HepG2 (cell line): ENCODE data around the gene UBC. TPM values are rescaled to one million over a fixed set of nuclear protein-coding genes. Genes with fewer than 3 reads are reported as not detected.

Experiments
- ATAC-seq: fragments of 200-7000 bp; cut with Tn5 transposase; 3 replicates; pipeline ENCODE4 v1.9.1; 2020; ENCODE audit warnings: mild to moderate bottlenecking, moderate library complexity
- BruUV-seq: library from RNA; stranded (reverse); fragments of 400-500 nt; replicated peaks from 2 replicates; lab custom pipeline; 2021; lab: Mats Ljungman, UMichigan
- CTCF ChIA-PET: fragments of 300-600 bp; formaldehyde crosslinking; extraction: SDS; loops from one replicate; lab custom pipeline; 2021; ENCODE audit warnings: low total read pairs, inconsistent platforms, low intra/inter-chr PET ratio; lab: Yijun Ruan, JAX
- POLR2A ChIA-PET: fragments of 350-600 bp; sonication (Branson Sonifier 250); formaldehyde crosslinking; loops from one replicate; lab custom pipeline; 2020; ENCODE audit warnings: antibody characterized with exemption, inconsistent platforms; lab: Yijun Ruan, JAX
- DNase-seq: peaks from one replicate; pipeline ENCODE4 v3.0.0-alpha.2; 2015; ENCODE audit warnings: low spot score
- FAIRE-seq: peaks from 3 replicates; lab custom pipeline; 2011; peaks lifted over from hg19 to GRCh38; lab: Jason Lieb, UNC
- H2AFZ ChIP-seq: one replicate; pipeline ENCODE4 v1.6.1; 2011; ENCODE audit warnings: low read length, inconsistent platforms
- H3K27ac ChIP-seq: fragments of 300-600 bp; 3 replicates; pipeline ENCODE4 v1.8.0; 2011; ENCODE audit warnings: mixed run types, mild to moderate bottlenecking, mixed read lengths, low read length, inconsistent platforms; ENCODE audit not compliant: insufficient read depth; ENCODE audit errors: extremely low read length
- H3K27me3 ChIP-seq, 2 experiments: fragments of 200-600 bp in 1 of 2; 2 replicates in 1 of 2; 3 replicates in 1 of 2; pipeline versions ENCODE4 v1.6.0 to v1.8.0; 2011; ENCODE audit warnings: low read length in 2 of 2, mild to moderate bottlenecking in 2 of 2, moderate library complexity in 2 of 2, inconsistent platforms in 1 of 2; ENCODE audit not compliant: insufficient read depth in 2 of 2, control insufficient read depth in 1 of 2
- H3K36me3 ChIP-seq, 2 experiments: fragments of 200-600 bp in 1 of 2; replicated peaks in 1 of 2; 2 replicates in 1 of 2; 3 replicates in 1 of 2; pipeline versions ENCODE4 v1.5.1 to v1.8.0; 2011; ENCODE audit warnings: low read length in 2 of 2, inconsistent platforms in 1 of 2; ENCODE audit not compliant: insufficient read depth in 2 of 2, control insufficient read depth in 1 of 2
- H3K4me1 ChIP-seq: 2 replicates; pipeline ENCODE4 v1.5.1; 2012; ENCODE audit warnings: low read length, inconsistent platforms; ENCODE audit not compliant: insufficient read depth
- H3K4me2 ChIP-seq: 2 replicates; pipeline ENCODE4 v1.6.0; 2011; ENCODE audit warnings: low read depth, low read length, inconsistent platforms
- H3K4me3 ChIP-seq, 3 experiments: fragments of 200-600 bp in 1 of 3; sonication (generic), shearing (Covaris generic) in 1 of 3; replicated peaks in 1 of 3; 2 replicates each; pipeline ENCODE4 v1.5.1; 2011 to 2016; ENCODE audit warnings: low read length in 3 of 3, inconsistent platforms in 2 of 3, low read depth in 2 of 3, mild to moderate bottlenecking in 2 of 3, control low read depth in 1 of 3, mixed read lengths in 1 of 3; ENCODE audit not compliant: insufficient read depth in 1 of 3
- H3K79me2 ChIP-seq: one replicate; pipeline ENCODE4 v1.6.1; 2011; ENCODE audit warnings: low read length, inconsistent platforms; ENCODE audit not compliant: insufficient read depth
- H3K9ac ChIP-seq: 2 replicates; pipeline ENCODE4 v1.6.0; 2011; ENCODE audit warnings: mild to moderate bottlenecking, low read depth, low read length, inconsistent platforms; ENCODE audit not compliant: insufficient read depth
- H3K9me3 ChIP-seq: 2 replicates; pipeline ENCODE4 v1.5.1; 2012; ENCODE audit warnings: mild to moderate bottlenecking, low read length
- H4K20me1 ChIP-seq: 2 replicates; pipeline ENCODE4 v1.6.0; 2011; ENCODE audit warnings: inconsistent platforms, mild to moderate bottlenecking, low read length, moderate library complexity; ENCODE audit not compliant: insufficient read depth
- ARID5B ChIP-seq: IDR thresholded peaks from 2 replicates; pipeline ENCODE4 v1.4.0; 2020; ENCODE audit warnings: mild to moderate bottlenecking, missing genetic modification reagents
- CEBPB ChIP-seq: IDR thresholded peaks from 2 replicates; pipeline ENCODE4 v1.6.1; 2011; ENCODE audit warnings: low read depth, low read length, improper control_type of control experiment, borderline replicate concordance
- CEBPG ChIP-seq: IDR thresholded peaks from 2 replicates; pipeline ENCODE4 v1.6.1; 2016
- FOXJ3 ChIP-seq: sonication (generic); formaldehyde crosslinking; IDR thresholded peaks from 2 replicates; pipeline ENCODE4 v1.4.0; 2020; ENCODE audit warnings: missing genetic modification reagents, mild to moderate bottlenecking, borderline replicate concordance
- FOXP1 ChIP-seq, 2 experiments: fragments of 450-650 bp in 1 of 2; IDR thresholded peaks; 2 replicates each; pipeline ENCODE4 v1.6.1; 2017 to 2018; ENCODE audit warnings: antibody characterized with exemption in 1 of 2
- GATAD2A ChIP-seq: IDR thresholded peaks from 2 replicates; pipeline ENCODE4 v1.6.1; 2016
- KDM2A ChIP-seq: sonication (generic); formaldehyde crosslinking; IDR thresholded peaks from 2 replicates; pipeline ENCODE4 v1.4.0; 2020; ENCODE audit warnings: low read depth, missing genetic modification reagents, borderline replicate concordance
- MZF1 ChIP-seq: sonication (generic); formaldehyde crosslinking; IDR thresholded peaks from 2 replicates; pipeline ENCODE4 v1.8.1; 2023; ENCODE audit warnings: mild to moderate bottlenecking, missing genetic modification reagents, borderline replicate concordance
- NBN ChIP-seq: fragments of 450-650 bp; conservative IDR thresholded peaks from 2 replicates; pipeline ENCODE4 v1.6.1; 2017
- SNAPC4 ChIP-seq: sonication (generic); formaldehyde crosslinking; IDR thresholded peaks from 2 replicates; pipeline ENCODE4 v1.4.0; 2020; ENCODE audit warnings: mild to moderate bottlenecking, missing genetic modification reagents
- TEAD3 ChIP-seq: optimal IDR thresholded peaks from 2 replicates; pipeline ENCODE3; 2016; ENCODE audit warnings: borderline replicate concordance
- ZMYM3 ChIP-seq: sonication (generic); formaldehyde crosslinking; IDR thresholded peaks from 2 replicates; pipeline ENCODE4 v1.5.1; 2020; ENCODE audit warnings: mild to moderate bottlenecking, missing genetic modification reagents
- ZNF225 ChIP-seq: sonication (generic); formaldehyde crosslinking; IDR thresholded peaks from 2 replicates; pipeline ENCODE4 v1.4.0; 2020; ENCODE audit warnings: mild to moderate bottlenecking, missing genetic modification reagents
- ZNF768 ChIP-seq: sonication (generic); formaldehyde crosslinking; IDR thresholded peaks from 2 replicates; pipeline ENCODE4 v1.4.0; 2020; ENCODE audit warnings: missing genetic modification reagents
- ZNF772 ChIP-seq: sonication (generic); formaldehyde crosslinking; IDR thresholded peaks from 2 replicates; pipeline ENCODE4 v1.5.0; 2020; ENCODE audit warnings: mild to moderate bottlenecking, missing genetic modification reagents
- ZNF780A ChIP-seq: sonication (generic); formaldehyde crosslinking; IDR thresholded peaks from 2 replicates; pipeline ENCODE4 v1.8.0; 2022; ENCODE audit warnings: mild to moderate bottlenecking, missing genetic modification reagents, moderate library complexity
- WGBS: methylation state at CpG from one replicate; pipeline ENCODE4 v1.1.6; 2017; ENCODE audit warnings: low lambda C conversion rate; 5-methylcytosine and 5-hydroxymethylcytosine counted together
- in situ Hi-C: cut with HindIII; loops from 2 replicates; pipeline ENCODE4 v1.10.0; 2017; ENCODE audit warnings: low pct_unique_long_range_greater_than_20kb; ENCODE audit not compliant: extremely low pct_ligation_motif_present
- intact Hi-C: fragments of 100-400 bp; cut with micrococcal nuclease; formaldehyde crosslinking; loops from one replicate; pipeline ENCODE4 v1.10.0; 2022; ENCODE audit not compliant: unreplicated experiment
- polyA plus RNA-seq, 8 experiments: library from polyadenylated mRNA; depleted of rRNA in 3 of 8; stranded (reverse) in 7 of 8; unstranded in 1 of 8; fragments of >200 nt; fragmentation: Illumina TruSeq in 4 of 8; extraction: Trizol in 4 of 8; gene quantifications; 2 replicates each; pipeline versions ENCODE4 v1.2.1 to v1.2.3, GENCODE V29; 2011 to 2016; ENCODE audit warnings: low read depth in 4 of 8, missing spikeins in 1 of 8, mixed read lengths in 1 of 8; ENCODE audit not compliant: insufficient read depth in 1 of 8
- total RNA-seq, 5 experiments: library from RNA; depleted of rRNA; stranded (reverse); fragments of >200 nt; fragmentation: Illumina TruSeq; extraction: Trizol; gene quantifications; 2 replicates each; pipeline ENCODE4 v1.2.3, GENCODE V29; 2016; ENCODE audit warnings: low read depth in 1 of 5

Gene UBC
- total and polyA plus RNA-seq, 2 of the 13 experiments (the other 11 are each of a cell fraction or from before 2014, with no cell fraction given): 805 to 1,432 TPM

- TF ChIP-seq ZMYM3 (CRISPR knock-in tag) (peak; percentile 52; the same call in 1 of the 2 replicates), NBN (no peak), ZNF780A (CRISPR knock-in tag) (no peak), ZNF225 (CRISPR knock-in tag) (no peak), TEAD3 (CRISPR knock-in tag) (peak; percentile 28), ARID5B (0 out of 2 replicates have a peak, but pooled peaks have one; percentile 9), CEBPB (0 out of 2 replicates have a peak, but pooled peaks have one; percentile 1), FOXJ3 (CRISPR knock-in tag) (0 out of 2 replicates have a peak, but pooled peaks have one; percentile 33), FOXP1 (IDR thresholded peaks at IDR 0.05) (no peak), FOXP1 (CRISPR knock-in tag; IDR thresholded peaks at IDR 0.05) (0 out of 2 replicates have a peak, but pooled peaks have one; percentile 8), ZNF768 (CRISPR knock-in tag) (peak; percentile 41; the same call in 1 of the 2 replicates), SNAPC4 (CRISPR knock-in tag) (no peak), KDM2A (no peak), ZNF772 (no peak), GATAD2A (CRISPR knock-in tag) (peak; percentile 44; the same call in 1 of the 2 replicates), CEBPG (peak; percentile 31; the same call in 1 of the 2 replicates), MZF1 (CRISPR knock-in tag) (no peak)
- TF ChIP-seq, all 625 proteins: peak for 9
- H3K27me3 ChIP-seq: no peaks in the 10 kb centered on the region
- no peaks in the 10 kb centered on the region for H3K9me3 ChIP-seq
- ATAC-seq (no peak), FAIRE-seq (no peak), DNase-seq (no peak)
- peaks cover 55% of the 10 kb centered on the region for H3K4me1 ChIP-seq
- no peak overlapping the region for H2AFZ ChIP-seq
- ChIA-PET CTCF (no interaction called here), POLR2A (interaction anchor here (1.2 to 1.8 kb wide), 5 partner anchors 12 to 60 kb away, joined by 4 to 10 read pairs (median 5); no protein-coding TSS in a partner anchor)
- H3K4me2 ChIP-seq: no peak overlapping the region
- 61% methylated on average over 2 of the region's 2 CpGs for WGBS
- no peak overlapping the region for H3K4me3 ChIP-seq
- in situ Hi-C loops (no loop called here), intact Hi-C loops (no loop called here)
- H3K36me3 ChIP-seq: peaks cover 0 to 4% of the 10 kb centered on the region in 2 experiments; a peak in 2 of 5 replicates
- no TSS peak for BruUV-seq
- no peaks in the 10 kb centered on the region for H3K79me2 ChIP-seq
- H3K27ac ChIP-seq: peak overlapping the region; percentile 12
- no peaks in the 10 kb centered on the region for H4K20me1 ChIP-seq
- no peak overlapping the region for H3K9ac ChIP-seq
These were observed 26.2 kb downstream of the UBC start for GRCh38 chr12:124888260-124888659.
